GM10248 (cell line): Measurements from ENCODE around the gene KIRREL3.

Experiments used
- CTCF ChIA-PET: fragments of 300-600 bp; sonication (Branson Sonifier 250); formaldehyde crosslinking; extraction: SDS; loops from one replicate; lab custom pipeline; 2021; ENCODE audit warnings: antibody characterized with exemption; lab: Yijun Ruan, JAX
- POLR2A ChIA-PET: fragments of 350-650 bp; sonication (Branson Sonifier 250); formaldehyde crosslinking; extraction: SDS; loops from one replicate; lab custom pipeline; 2020; ENCODE audit warnings: antibody characterized with exemption; lab: Yijun Ruan, JAX
- DNase-seq: peaks from one replicate; pipeline ENCODE4 v3.0.0; 2012; ENCODE audit errors: extremely low spot score
- CTCF ChIP-seq: IDR thresholded peaks from 2 replicates; pipeline ENCODE4 v1.5.1; 2012; ENCODE audit warnings: mild to moderate bottlenecking, low read depth; ENCODE audit errors: extremely low read depth, missing control alignments, control extremely low read depth

The KIRREL3 gene

GRCh38 chr11:126537492-126537891, 463.1 kb downstream of the KIRREL3 start:
- ChIA-PET POLR2A (no interaction called here), CTCF (interaction anchor here (2.2 kb wide), 1 partner anchor 57 kb away, joined by 5 read pairs; no protein-coding TSS in a partner anchor)
- no peak for TF ChIP-seq CTCF
- DNase-seq, result no peak

GRCh38 chr11:126534141-126534805, 466.3 kb downstream of the KIRREL3 start:
- TF ChIP-seq CTCF, result no peak
- no peak for DNase-seq
- CTCF ChIA-PET, result interaction anchor here (1.0 kb wide), 1 partner anchor 42 kb away, joined by 3 read pairs; no protein-coding TSS in a partner anchor
- POLR2A ChIA-PET, result no interaction called here

- no peak for TF ChIP-seq CTCF
- ChIA-PET POLR2A (no interaction called here), CTCF (interaction anchor here (1.0 kb wide), 1 partner anchor 43 kb away, joined by 3 read pairs; no protein-coding TSS in a partner anchor)
- no peak for DNase-seq
Observed at GRCh38 chr11:126533560-126533959, 467.0 kb downstream of the KIRREL3 start.

- POLR2A ChIA-PET, result no interaction called here
- no peak for DNase-seq
- CTCF ChIA-PET, result no interaction called here
Observed at GRCh38 chr11:126530416-126530815, 470.2 kb downstream of the KIRREL3 start.

GRCh38 chr11:126529037-126529436, 471.5 kb downstream of the KIRREL3 start:
- ChIA-PET CTCF (interaction anchor here (0.8 kb wide), 1 partner anchor 48 kb away, joined by 3 read pairs; no protein-coding TSS in a partner anchor), POLR2A (no interaction called here)
- no peak for TF ChIP-seq CTCF
- no peak for DNase-seq

More at GRCh38 chr11:126530416-126530815, 470.2 kb downstream of the KIRREL3 start:
- TF ChIP-seq CTCF, result no peak

- ChIA-PET CTCF (interaction anchor here (0.8 to 1.5 kb wide), 2 partner anchors 27 to 47 kb away, joined by 3 read pairs; no protein-coding TSS in a partner anchor), POLR2A (no interaction called here)
- DNase-seq, result no peak
- TF ChIP-seq CTCF, result no peak
Observed at GRCh38 chr11:126528075-126528474, 472.5 kb downstream of the KIRREL3 start.
